Naive B cell (primary cell): ENCODE data around the gene ELMO1. TPM values are rescaled to one million over a fixed set of nuclear protein-coding genes. Genes with fewer than 3 reads are reported as not detected.

Experiments used
- ATAC-seq, 2 donors: fragments of 150-1000 bp; cut with Tn5 transposase; 2 replicates each; pipeline ENCODE4 v1.10.0; 2021; ENCODE audit warnings: low read depth in 2 of 2, mild to moderate bottlenecking in 2 of 2, moderate library complexity in 2 of 2
- DNase-seq: peaks from one replicate; pipeline ENCODE4 v3.0.0; 2022
- H3K27ac Mint-ChIP-seq, 6 donors: one replicate each; pipeline ENCODE4 v1.8.0; 2020 to 2022; ENCODE audit warnings: mild to moderate bottlenecking in 6 of 6, mixed read lengths in 6 of 6, moderate library complexity in 5 of 6, inconsistent platforms in 2 of 6
- H3K27me3 Mint-ChIP-seq, 3 donors: one replicate each; pipeline ENCODE4 v1.8.0; 2021 to 2022; ENCODE audit warnings: mixed read lengths in 3 of 3, mild to moderate bottlenecking in 1 of 3
- H3K36me3 Mint-ChIP-seq, 2 donors: one replicate each; pipeline ENCODE4 v1.8.0; 2020 to 2022; ENCODE audit warnings: mixed read lengths in 2 of 2, inconsistent platforms in 1 of 2, mild to moderate bottlenecking in 1 of 2
- H3K4me1 Mint-ChIP-seq, 3 donors: one replicate each; pipeline ENCODE4 v1.8.0; 2020 to 2022; ENCODE audit warnings: mixed read lengths in 3 of 3, inconsistent platforms in 1 of 3, mild to moderate bottlenecking in 1 of 3, moderate library complexity in 1 of 3
- H3K4me3 Mint-ChIP-seq, 8 donors: one replicate each; pipeline ENCODE4 v1.8.0; 2020 to 2022; ENCODE audit warnings: mild to moderate bottlenecking in 8 of 8, mixed read lengths in 8 of 8, moderate library complexity in 8 of 8, inconsistent platforms in 2 of 8
- H3K9me3 Mint-ChIP-seq, 7 donors: one replicate each; pipeline ENCODE4 v1.8.0; 2020 to 2022; ENCODE audit warnings: mixed read lengths in 7 of 7, mild to moderate bottlenecking in 5 of 7, inconsistent platforms in 2 of 7, moderate library complexity in 1 of 7
- polyA plus RNA-seq, 6 donors: library from polyadenylated mRNA; unstranded; fragments of 300-500 nt; fragmentation: Illumina TruSeq; gene quantifications; one replicate each; pipeline ENCODE4 v1.2.3, GENCODE V29; 2021; ENCODE audit warnings: low read depth in 6 of 6

ELMO1 gene
- polyA plus RNA-seq, 6 donors from 2014 or later: 42.8 to 69.9 (median 59.5) TPM

DNA sequence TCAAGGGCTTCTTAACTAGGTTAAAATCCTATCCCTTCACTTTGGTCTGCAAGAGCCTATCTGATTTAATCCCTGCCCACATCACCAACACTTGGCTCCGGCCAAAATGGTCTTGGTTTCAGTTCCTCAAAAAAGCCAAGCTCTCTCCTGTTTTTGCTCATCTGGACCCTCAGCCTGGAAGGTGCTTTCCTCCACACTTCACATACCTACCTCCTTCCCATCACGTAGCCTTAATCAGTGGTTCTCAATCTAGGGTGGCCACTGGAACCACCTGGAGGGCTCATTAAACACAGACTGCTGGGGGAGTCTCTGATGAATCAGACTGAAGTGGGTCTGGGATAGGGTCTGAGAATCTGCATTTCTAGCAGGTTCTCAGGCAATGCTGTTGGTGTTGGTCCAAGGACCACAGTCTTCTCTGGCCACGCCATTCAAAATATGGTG, 497.4 kb downstream of the ELMO1 start:
- no peaks in the 10 kb centered on the region for H3K27me3 Mint-ChIP-seq
- H3K9me3 Mint-ChIP-seq: peaks cover 0 to 2% (median 0%) of the 10 kb centered on the region in 7 donors
- H3K4me1 Mint-ChIP-seq: peaks cover 20 to 46% (median 20%) of the 10 kb centered on the region in 3 donors
- H3K27ac Mint-ChIP-seq: peak overlapping the region in 3 of 6 donors; percentile 3 to 36 (median 7)
- H3K4me3 Mint-ChIP-seq: no peak overlapping the region
- DNase-seq: no peak
- H3K36me3 Mint-ChIP-seq: peaks cover 15 to 39% of the 10 kb centered on the region in 2 donors
- ATAC-seq: no peak

- no peak overlapping the region for H3K4me3 Mint-ChIP-seq
- H3K27ac Mint-ChIP-seq: peak overlapping the region in 3 of 6 donors; percentile 7 to 24 (median 24)
- H3K4me1 Mint-ChIP-seq: peaks cover 18 to 45% (median 33%) of the 10 kb centered on the region in 3 donors
- ATAC-seq: no peak
- peaks cover 15 to 39% of the 10 kb centered on the region in 2 donors for H3K36me3 Mint-ChIP-seq
- peaks cover 0 to 2% (median 0%) of the 10 kb centered on the region in 7 donors for H3K9me3 Mint-ChIP-seq
- no peak for DNase-seq
- H3K27me3 Mint-ChIP-seq: no peaks in the 10 kb centered on the region
Measured at GRCh38 chr7:36949711-36950600, 498.7 kb downstream of the ELMO1 start.

DNA sequence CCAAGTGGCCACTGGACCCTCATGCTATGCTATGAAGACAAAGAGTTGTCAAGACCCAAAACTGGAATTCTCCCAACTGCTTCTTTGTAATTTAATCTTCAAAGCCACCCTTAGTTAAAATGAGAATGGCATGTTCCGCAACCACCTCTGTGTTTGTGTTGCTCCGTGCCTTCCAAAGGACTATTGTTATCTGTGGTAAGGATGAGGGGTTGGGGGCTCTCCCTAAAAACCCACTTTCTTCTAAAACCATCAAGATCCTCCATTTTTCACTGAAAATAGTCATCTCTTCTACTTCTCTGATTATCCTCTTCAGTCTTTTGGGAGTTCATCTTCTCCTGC, 502.3 kb downstream of the ELMO1 start:
- H3K4me1 Mint-ChIP-seq: peaks cover 54 to 71% (median 67%) of the 10 kb centered on the region in 3 donors
- peaks cover 10 to 33% of the 10 kb centered on the region in 2 donors for H3K36me3 Mint-ChIP-seq
- peaks cover 0 to 3% (median under 1%) of the 10 kb centered on the region in 7 donors for H3K9me3 Mint-ChIP-seq
- no peak for DNase-seq
- ATAC-seq: no peak
- no peaks in the 10 kb centered on the region for H3K27me3 Mint-ChIP-seq
- H3K27ac Mint-ChIP-seq: peak overlapping the region in 1 of 6 donors; percentile 10
- peak overlapping the region in 1 of 8 donors; percentile 0 for H3K4me3 Mint-ChIP-seq

- peaks cover 56 to 72% (median 66%) of the 10 kb centered on the region in 3 donors for H3K4me1 Mint-ChIP-seq
- DNase-seq (no peak), ATAC-seq (no peak)
- peak overlapping the region in 1 of 6 donors; percentile 40 for H3K27ac Mint-ChIP-seq
- H3K9me3 Mint-ChIP-seq: peaks cover 0 to 6% (median 3%) of the 10 kb centered on the region in 7 donors
- no peaks in the 10 kb centered on the region for H3K27me3 Mint-ChIP-seq
- peaks cover 5 to 28% of the 10 kb centered on the region in 2 donors for H3K36me3 Mint-ChIP-seq
- H3K4me3 Mint-ChIP-seq: no peak overlapping the region
Measured at GRCh38 chr7:36945612-36946400, 502.9 kb downstream of the ELMO1 start.

- Mint-ChIP-seq H3K36me3 (peaks cover 15 to 28% of the 10 kb centered on the region in 2 donors), H3K9me3 (peaks cover 0 to 16% (median 11%) of the 10 kb centered on the region in 7 donors)
- no peak for DNase-seq
Measured at GRCh38 chr7:36944838-36945237, 503.8 kb downstream of the ELMO1 start.

DNA sequence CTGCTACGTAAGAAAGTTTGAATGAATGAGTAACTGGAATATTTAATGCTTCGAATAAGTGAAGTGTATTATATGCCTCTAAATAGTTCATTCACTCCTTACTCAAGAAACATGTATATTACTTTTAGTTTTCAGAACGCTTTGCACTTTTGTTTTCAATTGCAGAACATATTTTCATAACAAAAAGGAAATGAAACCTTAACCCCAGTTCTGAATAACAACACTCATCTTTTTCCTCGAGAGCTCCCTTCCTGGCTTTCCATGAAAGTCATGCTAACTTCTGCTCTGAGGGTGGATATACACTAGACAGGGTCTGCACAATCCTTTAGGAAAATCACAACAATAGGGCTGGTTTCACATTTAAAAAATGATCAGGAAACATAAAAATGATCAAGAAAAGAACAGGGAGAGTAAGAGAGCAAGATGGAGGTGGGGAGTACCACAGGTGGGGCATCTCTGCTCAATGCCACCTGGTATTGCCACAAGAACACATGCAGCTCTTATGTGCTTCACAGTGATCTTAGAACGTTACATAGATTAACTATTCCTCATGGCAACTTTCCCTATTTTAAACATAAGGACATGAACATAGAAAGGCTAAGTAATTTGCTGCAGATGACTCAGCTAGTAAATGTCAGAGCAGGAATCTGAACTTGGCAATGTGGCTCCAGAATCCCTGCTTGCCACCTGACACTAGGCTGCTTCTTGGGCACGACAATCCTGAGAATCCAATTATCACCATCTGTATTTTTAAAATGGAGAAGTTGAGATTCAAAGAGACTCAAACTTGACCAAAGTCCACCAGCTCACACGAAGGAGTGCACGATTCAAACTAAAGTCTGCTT, 504.9 kb downstream of the ELMO1 start:
- Mint-ChIP-seq H3K27me3 (no peaks in the 10 kb centered on the region), H3K4me3 (peak overlapping the region; percentile 47 to 83 (median 72)), H3K9me3 (peaks cover 6 to 26% (median 18%) of the 10 kb centered on the region in 7 donors), H3K4me1 (peaks cover 53 to 68% (median 56%) of the 10 kb centered on the region in 3 donors), H3K36me3 (peaks cover 18 to 24% of the 10 kb centered on the region in 2 donors), H3K27ac (peak overlapping the region; percentile 2 to 95 (median 58))
- DNase-seq (peak; percentile 13), ATAC-seq (peak; percentile 62 to 72)

More at GRCh38 chr7:36944838-36945237, 503.8 kb downstream of the ELMO1 start:
- H3K4me1 Mint-ChIP-seq: peaks cover 56 to 74% (median 60%) of the 10 kb centered on the region in 3 donors
- peak overlapping the region in 1 of 6 donors; percentile 34 for H3K27ac Mint-ChIP-seq
- no peak overlapping the region for H3K4me3 Mint-ChIP-seq
- no peaks in the 10 kb centered on the region for H3K27me3 Mint-ChIP-seq
- no peak for ATAC-seq

GRCh38 chr7:36942955-36943354, 505.7 kb downstream of the ELMO1 start:
- peak overlapping the region; percentile 47 to 83 (median 72) for H3K4me3 Mint-ChIP-seq

DNA sequence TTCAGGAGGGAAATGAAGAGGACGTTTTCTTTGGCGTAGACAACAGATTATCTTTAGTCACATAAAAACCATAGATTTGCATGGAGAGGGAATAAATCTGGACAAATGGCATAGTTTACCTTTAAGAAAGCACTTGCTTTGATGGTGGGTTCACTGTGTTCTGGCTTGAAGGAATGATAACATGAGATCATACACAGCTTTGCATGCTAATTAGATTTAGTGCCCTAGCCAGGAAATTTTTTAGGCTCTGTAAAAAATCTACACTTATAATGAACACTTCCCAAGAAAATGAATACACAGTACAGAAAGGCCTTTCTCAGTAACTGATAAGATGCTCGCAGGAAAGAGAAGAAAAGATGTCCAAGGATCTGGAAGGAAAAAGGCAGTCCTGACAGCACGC, 506.1 kb downstream of the ELMO1 start:
- Mint-ChIP-seq H3K4me1 (peaks cover 49 to 63% (median 52%) of the 10 kb centered on the region in 3 donors), H3K9me3 (peaks cover 5 to 39% (median 31%) of the 10 kb centered on the region in 7 donors), H3K27me3 (no peaks in the 10 kb centered on the region), H3K36me3 (peaks cover 18 to 28% of the 10 kb centered on the region in 2 donors), H3K27ac (peak overlapping the region in 4 of 6 donors; percentile 12 to 73 (median 40)), H3K4me3 (peak overlapping the region in 7 of 8 donors; percentile 27 to 83 (median 69))
- no peak for DNase-seq
- no peak for ATAC-seq

More at GRCh38 chr7:36942955-36943354, 505.7 kb downstream of the ELMO1 start:
- Mint-ChIP-seq H3K36me3 (peaks cover 22 to 26% of the 10 kb centered on the region in 2 donors), H3K9me3 (peaks cover 6 to 34% (median 26%) of the 10 kb centered on the region in 7 donors), H3K27me3 (no peaks in the 10 kb centered on the region), H3K4me1 (peaks cover 53 to 66% (median 56%) of the 10 kb centered on the region in 3 donors), H3K27ac (peak overlapping the region; percentile 35 to 95 (median 72))
- no peak for DNase-seq
- no peak for ATAC-seq

DNA sequence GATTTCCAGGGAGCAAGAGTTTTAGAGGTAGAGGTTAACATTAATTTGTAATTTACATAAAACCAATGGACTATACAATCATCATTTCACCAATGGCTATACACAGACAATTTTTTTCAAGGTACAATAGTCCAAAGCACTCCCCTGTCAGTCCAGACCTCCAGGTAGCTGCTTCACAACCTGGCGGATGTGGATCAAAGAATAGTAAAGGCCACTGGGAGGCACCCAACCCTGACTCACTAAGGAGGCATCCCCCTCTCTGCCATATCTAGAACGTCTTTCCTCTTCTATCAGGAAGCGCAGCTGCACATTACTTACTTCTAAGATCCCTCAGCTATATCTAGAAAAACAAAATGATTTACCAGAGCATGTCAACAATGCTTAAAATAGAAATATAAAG, 506.6 kb downstream of the ELMO1 start:
- DNase-seq (peak; percentile 6), ATAC-seq (peak; percentile 54 to 56)
- H3K27ac Mint-ChIP-seq: peak overlapping the region in 4 of 6 donors; percentile 12 to 73 (median 40)
- H3K4me1 Mint-ChIP-seq: peaks cover 44 to 59% (median 49%) of the 10 kb centered on the region in 3 donors
- no peaks in the 10 kb centered on the region for H3K27me3 Mint-ChIP-seq
- peak overlapping the region in 7 of 8 donors; percentile 3 to 83 (median 69) for H3K4me3 Mint-ChIP-seq
- H3K36me3 Mint-ChIP-seq: peaks cover 22 to 32% of the 10 kb centered on the region in 2 donors
- peaks cover 6 to 44% (median 34%) of the 10 kb centered on the region in 7 donors for H3K9me3 Mint-ChIP-seq

- Mint-ChIP-seq H3K4me1 (peaks cover 39 to 55% (median 44%) of the 10 kb centered on the region in 3 donors), H3K27me3 (no peaks in the 10 kb centered on the region), H3K9me3 (peaks cover 6 to 50% (median 41%) of the 10 kb centered on the region in 7 donors), H3K27ac (peak overlapping the region in 2 of 6 donors; percentile 79), H3K4me3 (peak overlapping the region in 2 of 8 donors; percentile 65 to 83), H3K36me3 (peaks cover 29 to 39% of the 10 kb centered on the region in 2 donors)
- ATAC-seq (no peak), DNase-seq (no peak)
Measured at GRCh38 chr7:36941359-36941758, 507.3 kb downstream of the ELMO1 start.

DNA sequence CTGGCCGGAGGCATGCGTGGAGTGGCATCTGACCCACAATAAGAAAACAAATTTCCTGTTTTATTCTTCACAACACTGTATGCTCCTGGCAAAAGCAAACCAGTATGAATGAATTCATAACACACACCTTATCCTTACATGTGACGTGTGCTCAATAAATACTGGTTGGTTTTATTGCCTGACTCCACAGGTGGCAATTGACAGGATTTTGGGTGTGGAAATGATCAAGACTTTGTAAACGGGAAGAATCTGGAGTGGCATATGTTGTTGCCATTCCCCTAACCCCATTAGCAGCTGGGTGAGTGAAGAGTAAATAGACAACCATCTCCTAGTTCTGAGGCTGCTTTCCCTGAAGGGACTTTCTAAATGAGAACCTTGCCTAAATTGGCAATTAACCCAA, 508.8 kb downstream of the ELMO1 start:
- no peak for ATAC-seq
- peaks cover 33 to 41% (median 36%) of the 10 kb centered on the region in 3 donors for H3K4me1 Mint-ChIP-seq
- H3K27ac Mint-ChIP-seq: no peak overlapping the region
- H3K9me3 Mint-ChIP-seq: peaks cover 6 to 56% (median 52%) of the 10 kb centered on the region in 7 donors
- peak overlapping the region in 1 of 8 donors; percentile 10 for H3K4me3 Mint-ChIP-seq
- H3K27me3 Mint-ChIP-seq: no peaks in the 10 kb centered on the region
- DNase-seq: no peak
- peaks cover 42 to 52% of the 10 kb centered on the region in 2 donors for H3K36me3 Mint-ChIP-seq
